ENCODE results near the gene MKNK2.

GRCh38 chr19:2057484-2058469 lies 6.7 kb upstream of the MKNK2 start:
- TF ChIP-seq CTCF (IDR thresholded peaks at IDR 0.05) (no peak), EZH2 (IDR thresholded peaks at IDR 0.05; ENCODE audit: borderline replicate concordance, insufficient read depth, low read depth, low read length, poor library complexity, severe bottlenecking) (no peak)

Measured in B cell (primary cell).